CD4-positive, alpha-beta T cell treated with Interleukin-6 at 100 ng/mL for 8 hours (primary cell): ENCODE measurements around the gene ADAM12.

ENCODE experiments used
- DNase-seq: peaks from one replicate; pipeline ENCODE4 v3.0.0-alpha.2; 2020; ENCODE audit warnings: mixed read lengths, low spot score

The ADAM12 gene

DNA sequence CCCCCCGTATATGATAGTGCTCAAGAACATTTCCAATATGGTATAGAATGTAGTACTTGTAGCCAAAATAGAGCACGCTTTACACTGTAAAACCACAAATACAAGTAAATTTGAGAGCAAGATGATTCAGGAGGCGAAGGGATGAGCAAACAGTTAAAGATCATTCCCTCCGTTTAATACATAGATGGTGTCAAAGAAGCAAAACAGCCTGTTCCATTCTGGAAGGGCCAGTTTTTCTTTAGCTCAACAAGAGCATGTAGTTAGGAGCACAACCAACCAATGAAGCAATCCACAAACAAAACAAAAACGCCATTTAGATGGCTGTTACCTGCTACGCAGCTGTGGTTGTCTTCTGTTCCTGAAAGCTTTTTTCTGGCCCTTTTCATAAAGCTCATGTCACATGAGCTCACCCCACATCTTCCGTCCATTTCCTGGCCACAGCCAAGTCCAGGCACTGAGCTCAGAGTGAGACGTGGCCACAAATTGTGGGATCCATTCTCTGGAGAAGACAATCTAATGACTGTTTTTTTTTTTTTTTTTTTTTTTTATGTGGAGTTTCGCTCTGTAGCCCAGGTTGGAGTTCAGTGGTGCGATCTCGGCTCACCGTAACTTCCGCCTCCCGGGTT lies 306.3 kb downstream of the ADAM12 start:
- no peak for DNase-seq

DNA sequence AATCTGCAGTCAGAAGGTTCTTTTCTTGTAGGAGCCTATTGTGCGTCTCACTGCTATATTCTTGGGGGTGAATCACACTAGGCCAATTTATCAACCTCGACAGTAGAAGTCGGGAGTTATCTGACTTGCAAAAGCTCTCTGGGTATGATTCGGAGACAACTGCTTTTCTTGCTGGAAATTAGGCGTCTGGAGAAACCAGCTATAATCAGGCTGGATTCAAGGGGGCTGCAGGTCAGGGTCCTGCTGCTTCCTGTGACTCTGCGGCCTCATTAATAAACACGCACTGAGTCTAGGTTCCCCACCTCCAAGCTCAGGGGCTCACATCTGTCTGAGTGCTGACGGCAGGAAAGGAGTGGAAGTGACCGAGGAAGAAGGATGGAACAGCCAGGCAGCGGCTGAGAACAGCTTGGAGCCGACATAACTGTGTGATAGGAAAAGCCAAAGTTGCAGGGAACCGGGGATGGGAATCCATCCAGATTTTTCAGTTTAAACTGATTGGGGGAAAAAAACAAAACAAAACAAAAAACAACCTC lies 307.3 kb downstream of the ADAM12 start:
- no peak for DNase-seq

DNA sequence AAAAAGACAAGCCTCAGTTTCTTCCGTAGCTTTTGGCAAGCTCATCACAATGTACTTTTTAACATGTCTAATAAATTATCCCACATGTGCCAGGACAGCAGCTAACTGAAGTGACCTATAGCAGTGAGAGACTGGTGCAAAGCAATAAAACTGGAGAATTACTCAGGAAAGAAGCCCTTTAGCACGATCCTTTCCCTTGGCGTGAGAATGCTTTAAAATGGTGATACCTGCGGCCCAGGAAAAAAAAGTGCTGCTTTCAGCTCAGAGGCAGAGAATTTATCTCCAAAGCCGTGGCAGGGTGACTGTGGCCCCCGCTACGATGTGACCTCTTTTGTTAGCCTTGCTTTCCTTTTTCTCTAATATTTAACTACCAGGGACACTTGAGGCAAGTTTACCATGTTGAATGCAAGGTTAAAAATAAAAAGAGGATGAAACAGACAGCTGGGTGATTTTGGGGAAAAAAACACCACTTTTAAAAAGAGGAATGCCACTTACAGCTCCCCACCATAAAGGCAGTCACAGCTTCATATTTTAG lies 307.9 kb downstream of the ADAM12 start:
- DNase-seq: no peak

DNA sequence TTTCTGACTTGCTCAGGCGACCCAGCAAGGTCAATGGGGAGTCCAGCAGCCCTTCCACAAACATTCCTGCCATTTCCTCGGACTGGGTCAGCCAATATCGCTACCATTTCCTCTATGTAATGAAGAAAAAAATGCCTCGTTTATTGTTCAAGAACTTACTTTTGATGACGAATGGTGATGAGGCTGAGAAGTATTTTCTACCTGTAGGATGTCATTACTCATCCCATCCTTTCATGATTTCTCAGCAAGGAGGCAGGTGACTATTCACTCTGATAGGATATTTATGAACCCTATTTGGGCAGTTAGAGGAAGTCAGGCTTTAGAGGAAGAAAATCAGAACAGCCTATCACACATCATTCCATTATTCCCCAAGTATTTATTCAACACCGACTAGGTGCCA lies 313.3 kb downstream of the ADAM12 start:
- no peak for DNase-seq

DNA sequence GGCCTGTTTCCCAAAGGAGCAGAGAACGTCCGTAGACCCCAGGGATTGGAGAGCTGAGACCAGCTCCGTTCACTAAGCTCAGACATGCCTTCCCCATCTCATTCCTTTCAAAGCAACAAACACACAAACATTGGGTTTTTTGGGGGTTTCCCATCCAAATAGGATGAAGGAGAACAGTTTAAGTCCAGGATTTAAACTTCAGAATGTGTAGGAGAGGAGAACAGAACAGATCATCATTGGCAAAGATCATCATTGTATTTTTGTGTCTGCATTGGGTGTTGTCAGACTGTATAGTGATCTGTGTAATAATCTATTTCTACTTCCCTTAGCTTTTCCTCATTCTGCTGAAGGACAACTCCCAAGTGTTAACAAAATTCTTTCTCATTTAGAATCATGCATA lies 314.0 kb downstream of the ADAM12 start:
- DNase-seq: no peak

DNA sequence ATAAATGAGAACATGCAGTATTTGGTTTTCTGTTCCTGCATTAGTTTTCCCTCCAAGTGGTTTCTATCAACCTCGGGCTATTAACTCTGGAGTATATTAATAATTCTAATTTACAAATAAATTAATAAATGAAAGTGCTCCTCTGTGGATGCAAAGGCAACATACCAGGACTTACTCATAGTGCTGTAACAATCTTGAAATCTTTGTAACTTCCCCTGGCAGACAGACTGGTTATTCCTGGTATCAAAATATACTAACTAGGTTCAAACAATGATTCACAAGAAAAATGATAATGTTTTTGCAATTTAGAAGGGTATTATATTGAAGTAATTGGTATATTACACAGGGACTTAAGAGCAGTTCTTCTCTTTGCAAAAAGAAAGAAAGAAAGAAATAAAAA lies 314.7 kb downstream of the ADAM12 start:
- no peak for DNase-seq

DNA sequence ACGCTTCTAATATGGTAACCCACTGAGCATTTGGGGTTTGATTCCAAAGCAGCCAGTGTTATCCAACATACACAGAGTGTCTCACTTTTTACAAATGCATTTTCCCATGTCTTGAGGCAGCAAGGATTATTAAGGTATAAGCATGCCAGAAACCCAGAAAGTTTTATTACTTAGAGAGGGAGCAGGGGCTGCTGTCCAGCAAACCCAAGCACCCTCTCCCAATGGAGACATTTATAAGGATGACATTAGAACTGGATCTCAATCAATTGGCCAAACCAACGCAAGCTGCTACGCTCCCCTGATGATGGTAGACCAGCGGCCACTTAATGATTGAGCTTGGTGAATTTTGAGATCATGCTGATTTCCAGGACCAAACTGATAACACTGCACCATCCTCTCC lies 315.7 kb downstream of the ADAM12 start:
- no peak for DNase-seq

DNA sequence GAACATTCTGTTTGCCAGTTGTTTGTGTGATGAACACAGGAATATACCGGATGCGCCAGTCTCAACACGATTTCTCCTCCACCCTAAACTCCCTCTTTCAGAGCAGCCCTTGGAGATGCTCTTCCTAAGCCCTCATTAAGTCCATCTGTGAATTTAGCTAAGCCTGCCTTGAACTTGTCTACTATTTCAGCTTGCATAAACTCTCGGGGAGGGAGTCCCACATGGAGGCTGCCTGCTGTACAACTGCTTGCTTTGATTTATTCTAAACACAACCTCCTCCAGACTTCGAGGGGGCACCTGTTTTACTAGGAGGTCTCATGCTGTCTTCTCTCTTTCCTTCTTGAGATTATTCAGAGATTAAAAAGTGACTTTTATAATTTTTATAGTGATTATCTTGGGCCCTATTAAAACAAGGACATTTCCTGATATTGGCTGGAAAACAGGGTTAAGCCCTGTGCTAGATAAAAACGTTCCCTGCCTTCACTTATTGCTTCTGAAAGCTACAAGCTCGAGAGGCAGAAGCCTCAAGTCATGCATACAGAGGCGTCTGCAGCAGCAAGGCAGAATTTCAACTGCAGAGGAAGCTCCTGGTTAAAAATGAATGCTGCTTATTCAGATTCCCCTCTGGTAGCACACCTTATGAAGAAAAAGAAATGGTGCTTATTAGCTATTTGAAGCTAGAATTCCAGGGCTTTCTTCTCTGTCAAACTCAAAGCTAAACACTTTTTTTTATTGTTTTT lies 317.6 kb downstream of the ADAM12 start:
- DNase-seq: no peak

DNA sequence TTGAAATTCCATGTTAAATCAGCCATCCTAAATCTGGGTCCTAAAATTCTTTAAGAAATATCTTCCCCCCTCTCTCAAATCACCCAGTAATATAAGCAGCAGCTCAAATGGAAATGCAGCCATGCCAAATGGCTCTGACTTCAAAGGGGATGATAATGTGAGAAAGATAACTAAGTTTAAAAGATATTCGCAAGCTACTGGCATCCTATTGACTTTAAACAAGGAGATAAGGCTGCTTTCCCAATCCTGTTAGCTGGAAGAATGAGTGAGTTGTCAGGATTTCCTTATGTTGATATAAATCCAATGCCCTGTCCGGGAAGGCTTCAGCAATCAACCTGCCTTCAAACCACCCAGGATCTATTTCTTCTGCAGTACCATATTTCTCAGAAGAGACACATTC lies 320.0 kb downstream of the ADAM12 start:
- DNase-seq: no peak

DNA sequence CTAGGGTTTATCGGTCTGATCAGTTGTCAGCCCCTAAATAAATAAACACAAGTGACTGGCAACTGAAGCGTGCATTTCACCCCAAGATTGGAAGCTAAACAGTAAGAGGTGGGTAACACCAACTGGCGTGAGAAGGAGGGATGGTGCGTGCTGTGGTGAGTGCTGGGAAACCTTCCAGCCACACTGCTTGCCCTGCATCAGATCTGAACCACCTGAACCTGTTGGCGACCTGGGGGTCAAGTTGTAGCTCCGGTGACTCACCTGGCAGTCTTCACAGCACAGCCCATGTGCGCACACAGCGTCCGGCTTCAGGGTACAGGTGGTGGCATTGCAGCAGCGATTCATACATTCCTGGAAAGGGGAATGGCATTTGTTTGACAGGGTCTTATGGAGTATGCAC lies 321.8 kb downstream of the ADAM12 start:
- no peak for DNase-seq

DNA sequence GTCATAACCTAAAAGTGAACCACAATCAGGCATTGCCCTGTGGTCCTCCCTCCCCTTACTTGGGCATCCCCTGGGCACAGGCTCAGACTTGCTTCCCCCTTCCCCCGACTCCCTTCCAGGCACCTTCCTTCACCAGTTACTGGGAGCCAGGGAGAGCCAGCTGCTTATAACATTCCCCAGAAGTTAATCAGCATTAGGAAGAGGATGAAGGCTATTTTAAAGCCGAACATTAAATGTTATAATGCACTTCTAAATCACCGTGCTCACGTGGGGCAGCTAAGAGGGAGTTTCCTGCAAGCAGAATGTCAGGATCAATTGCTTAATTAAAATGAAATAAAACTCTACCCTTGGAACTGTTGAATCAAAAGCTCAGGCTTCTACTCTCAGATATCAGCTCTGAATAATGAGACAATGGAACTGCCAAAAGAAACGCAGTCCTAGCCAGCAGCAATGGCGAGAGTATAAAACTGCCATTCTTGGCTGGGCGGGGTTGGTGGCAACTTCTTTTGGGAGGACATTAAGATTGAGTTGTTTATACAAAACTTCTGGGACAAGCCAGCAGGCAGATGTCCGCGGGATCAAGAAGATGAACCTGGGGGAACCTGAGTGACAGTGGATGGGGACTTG lies 322.4 kb downstream of the ADAM12 start:
- DNase-seq: no peak

DNA sequence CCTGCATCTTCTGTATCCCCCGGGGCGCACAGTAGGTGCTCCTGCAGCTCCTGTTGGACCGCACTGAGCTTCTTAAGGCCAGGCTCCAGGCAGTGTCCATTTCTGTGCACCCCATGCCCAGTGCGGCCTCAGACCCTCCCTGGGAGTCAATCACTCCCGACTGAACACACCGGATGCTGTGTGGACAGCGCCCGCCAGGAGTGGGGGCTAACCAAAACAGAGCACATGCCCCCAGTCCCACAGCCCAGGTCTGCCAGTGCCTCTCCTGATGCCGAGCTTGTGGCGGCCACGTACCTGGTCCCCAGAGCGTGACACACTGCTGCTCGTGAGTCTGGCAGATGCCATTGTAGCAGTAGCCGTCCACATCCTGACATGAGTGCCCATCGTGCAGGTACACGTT lies 323.8 kb downstream of the ADAM12 start:
- DNase-seq: no peak

DNA sequence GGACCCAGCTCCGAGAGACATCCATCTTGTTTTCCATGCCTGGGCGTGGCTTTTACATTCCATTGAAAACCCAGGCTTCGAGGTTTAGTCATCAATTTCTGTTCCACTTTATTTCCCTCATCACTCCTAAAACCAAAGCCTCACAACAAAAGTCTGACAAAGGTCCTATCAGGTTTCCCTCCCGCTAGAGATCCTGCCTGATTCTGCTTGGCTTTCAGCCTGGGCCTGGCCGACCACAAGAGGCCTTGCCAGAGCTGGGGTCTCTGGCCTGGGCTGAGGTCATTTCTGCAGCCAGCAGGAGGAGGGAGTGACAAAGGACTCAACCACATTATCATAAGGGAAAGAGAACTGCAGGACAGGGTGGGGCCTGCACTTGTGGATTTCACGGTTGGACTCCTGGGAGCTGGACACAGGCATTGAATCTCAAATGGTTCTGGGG lies 324.9 kb downstream of the ADAM12 start:
- DNase-seq: no peak

DNA sequence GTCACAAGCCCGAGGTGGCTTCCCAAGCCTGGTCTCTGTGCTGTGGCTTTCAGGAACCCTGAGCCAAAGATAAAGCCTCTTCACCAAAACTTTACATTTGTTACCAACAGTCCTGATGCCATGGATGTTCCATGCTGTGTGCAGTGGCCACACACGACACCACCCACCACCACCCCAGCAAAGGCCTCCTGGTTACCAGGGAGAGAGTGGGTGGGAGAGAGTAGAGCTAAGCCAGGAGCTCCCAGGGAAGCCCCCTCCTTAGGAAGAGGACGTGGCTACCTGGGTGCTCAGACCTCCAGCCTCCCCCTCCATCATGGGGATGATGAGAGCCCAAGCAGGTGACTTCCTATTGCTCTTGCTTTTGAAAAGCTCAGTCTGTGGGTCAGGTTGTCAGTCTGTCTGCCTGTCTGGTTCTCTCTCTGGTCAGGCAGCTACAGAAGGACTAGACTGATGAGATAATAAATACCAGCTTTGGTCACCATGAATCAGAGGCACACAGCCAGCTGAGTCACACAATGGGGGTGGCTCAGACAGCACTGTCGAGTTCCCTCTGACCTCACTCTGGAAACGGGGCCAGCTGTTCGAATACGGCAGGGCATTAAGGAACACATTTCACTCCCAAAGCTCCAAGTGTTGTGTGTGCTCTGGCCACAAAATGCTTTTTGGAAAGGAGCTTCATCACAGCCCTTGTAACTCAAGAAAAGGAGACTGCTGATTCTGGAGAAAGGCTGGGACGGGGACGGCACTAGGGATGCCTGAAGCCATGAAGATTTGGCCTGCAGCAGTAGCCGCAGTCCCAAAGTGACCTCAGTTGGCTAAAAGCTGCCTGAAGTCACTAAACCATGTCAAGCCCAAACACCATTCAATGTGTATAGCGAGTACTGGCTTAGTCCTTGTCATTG lies 325.9 kb downstream of the ADAM12 start:
- no peak for DNase-seq

DNA sequence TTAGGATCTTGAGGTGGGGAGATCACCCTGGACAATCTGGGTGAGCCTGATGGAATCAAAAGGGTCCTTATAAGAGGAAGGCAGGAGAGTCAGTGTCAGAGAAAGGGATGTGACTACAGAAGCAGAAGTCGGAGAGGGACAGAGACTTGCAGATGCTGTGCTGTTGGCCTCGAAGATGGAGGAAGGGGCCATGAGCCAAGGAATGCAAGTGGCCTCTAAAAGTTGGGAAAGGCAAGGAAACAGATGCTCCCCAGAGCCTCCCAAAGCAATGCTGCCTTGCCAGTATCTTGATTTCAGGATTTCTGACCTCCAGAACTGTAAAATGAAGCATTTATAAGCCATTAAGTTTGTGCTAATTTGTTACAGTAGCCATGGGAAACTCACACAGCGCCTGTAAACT lies 326.8 kb downstream of the ADAM12 start:
- DNase-seq: no peak

DNA sequence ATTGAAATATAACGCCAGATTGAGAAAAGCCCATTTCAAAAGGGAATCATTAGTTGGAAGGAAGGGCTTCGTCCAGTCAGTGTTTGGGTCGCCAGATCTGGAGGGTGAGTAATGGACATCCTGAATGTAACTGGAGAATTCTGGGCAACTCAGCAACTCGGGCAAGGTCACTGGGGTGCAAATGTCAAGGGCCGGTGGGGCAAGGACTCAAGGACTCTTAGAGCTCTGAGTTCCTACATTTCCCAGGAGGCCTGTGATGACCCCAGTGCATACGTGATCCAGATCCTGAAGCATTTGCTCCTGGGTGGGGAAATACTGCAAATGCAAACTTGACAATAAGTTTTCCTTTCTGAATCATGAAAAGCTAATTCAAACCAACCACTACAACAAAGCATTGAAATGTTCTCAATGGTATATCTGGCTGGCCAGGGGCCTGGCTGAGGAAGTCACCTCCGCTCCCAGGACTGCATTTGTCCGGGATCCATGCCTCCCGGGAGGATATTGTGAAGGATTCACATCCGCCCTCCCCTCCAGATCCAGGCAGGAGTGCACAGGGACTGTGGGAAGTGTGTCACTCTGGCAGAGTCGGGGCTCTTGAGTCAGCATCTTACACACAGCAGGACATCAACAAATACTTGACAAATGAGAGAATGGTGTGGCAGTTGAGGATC lies 327.9 kb downstream of the ADAM12 start:
- DNase-seq: no peak

DNA sequence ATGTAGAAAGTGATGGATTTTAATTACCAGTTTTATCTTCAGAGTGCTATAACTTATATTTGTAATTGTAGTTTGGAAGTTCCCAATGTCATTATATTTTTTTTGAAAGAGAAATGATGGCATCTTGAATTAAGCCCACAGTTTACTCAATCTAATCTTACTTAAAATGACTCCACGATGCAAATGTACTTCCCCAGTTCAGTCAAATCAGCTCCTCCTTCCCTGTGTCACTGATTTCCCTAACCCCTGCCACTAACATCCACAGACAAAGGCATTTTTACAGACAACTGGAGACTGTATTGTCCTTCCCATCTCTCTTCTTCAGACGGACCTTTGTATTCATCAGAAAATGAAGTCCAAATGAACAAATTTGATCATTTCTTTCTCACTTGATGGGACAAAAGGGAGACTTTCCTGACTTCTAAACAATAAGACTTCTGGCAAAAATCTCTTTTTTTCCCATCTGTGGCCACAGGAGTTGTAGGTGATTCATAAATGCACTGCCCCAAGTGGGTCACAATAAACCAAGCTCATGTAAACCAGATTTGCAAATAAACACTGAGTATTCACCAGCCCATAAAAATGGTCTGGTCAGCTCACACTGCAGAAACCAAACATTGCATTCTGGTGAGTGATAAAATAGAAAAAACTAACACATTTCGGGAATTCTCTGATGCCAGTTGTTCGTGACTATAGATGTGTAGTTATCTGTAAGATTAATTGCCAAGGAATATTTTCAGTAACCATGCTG lies 329.0 kb downstream of the ADAM12 start:
- DNase-seq: no peak

DNA sequence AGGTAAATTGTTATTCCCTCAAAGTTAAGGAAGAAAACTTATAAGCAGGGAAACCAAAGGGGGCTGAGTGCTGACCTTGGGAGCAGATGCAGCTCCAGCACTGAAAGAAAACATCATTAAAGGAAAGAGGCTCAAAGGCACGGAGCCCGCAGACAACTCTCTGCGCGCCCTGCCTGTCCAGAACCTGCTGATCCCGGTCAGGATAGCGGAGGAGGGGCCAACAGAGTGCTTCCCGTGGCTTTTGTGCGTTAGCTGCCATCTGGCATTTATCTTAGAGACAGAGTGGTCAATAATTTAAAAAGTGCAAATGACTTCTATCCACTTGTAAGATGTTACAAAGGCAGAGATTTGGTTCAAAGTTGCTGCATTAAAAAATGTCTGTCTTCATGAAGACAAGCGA lies 329.8 kb downstream of the ADAM12 start:
- DNase-seq: no peak

DNA sequence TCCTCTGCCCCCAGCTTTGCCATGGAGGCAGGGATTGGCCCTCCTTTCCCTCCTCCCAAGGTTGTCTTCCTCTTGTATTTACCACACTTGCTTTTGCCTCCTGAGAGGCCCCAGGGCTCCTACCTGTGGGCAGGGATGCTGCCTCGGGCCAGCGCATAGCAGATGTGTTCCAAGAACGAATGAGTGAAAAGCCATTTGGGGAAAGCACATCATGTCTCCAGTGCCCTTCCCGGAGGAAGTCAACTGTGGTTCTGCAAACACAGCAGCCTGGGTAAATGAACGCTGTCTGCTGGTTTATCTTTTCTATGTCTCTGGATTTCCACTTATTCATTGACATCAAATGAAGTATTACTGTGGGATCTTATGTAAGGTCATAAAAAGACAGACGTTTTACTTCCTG lies 330.2 kb downstream of the ADAM12 start:
- DNase-seq: no peak

DNA sequence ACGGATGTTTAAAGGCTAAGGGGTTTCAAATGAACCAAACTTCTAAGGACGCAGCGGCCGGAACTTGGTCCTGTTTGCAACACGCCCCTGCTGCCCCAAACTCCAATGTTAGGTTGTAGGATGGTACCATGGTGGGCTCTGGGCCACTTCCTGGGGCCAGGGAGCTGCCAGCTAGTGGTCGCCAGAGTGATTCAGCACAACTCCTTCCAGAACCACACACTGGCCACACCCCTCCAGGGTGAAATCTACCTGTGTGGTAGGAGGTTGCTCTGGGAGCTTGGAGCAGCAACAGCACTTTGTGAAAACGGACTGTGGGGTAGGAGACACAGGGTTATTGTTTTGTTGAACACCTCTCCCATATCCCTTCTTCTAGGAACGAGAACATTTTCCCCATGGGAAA lies 330.8 kb downstream of the ADAM12 start:
- DNase-seq: no peak

DNA sequence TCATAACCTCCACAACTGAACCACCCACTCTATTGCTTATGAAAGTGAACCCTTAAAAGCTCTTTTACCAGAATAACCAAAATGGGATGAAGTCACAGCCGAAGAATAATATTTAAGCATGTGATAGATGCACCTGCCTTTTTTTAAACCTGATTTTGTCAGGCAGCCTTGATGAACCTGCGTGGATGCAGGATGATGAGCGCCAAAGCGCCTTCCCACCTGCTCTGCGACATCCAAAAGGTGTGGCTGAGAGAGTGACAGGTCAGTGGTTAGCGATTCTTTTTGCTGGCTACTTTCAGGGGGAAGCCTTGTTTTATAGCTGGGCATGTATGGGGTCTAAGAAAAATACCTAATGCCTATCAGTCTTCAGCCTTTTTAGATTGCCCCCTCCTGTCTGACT lies 334.1 kb downstream of the ADAM12 start:
- no peak for DNase-seq
